Measurements from ENCODE around the gene EP400.
A peak's percentile ranks its signal among the peaks of the same experiment; 100 is the strongest.
"Not testable (repeated sequence)": the region's sequence is repeated elsewhere in the genome, so short reads cannot be mapped to it uniquely, and the experiment has no call there.

EP400 gene

DNA sequence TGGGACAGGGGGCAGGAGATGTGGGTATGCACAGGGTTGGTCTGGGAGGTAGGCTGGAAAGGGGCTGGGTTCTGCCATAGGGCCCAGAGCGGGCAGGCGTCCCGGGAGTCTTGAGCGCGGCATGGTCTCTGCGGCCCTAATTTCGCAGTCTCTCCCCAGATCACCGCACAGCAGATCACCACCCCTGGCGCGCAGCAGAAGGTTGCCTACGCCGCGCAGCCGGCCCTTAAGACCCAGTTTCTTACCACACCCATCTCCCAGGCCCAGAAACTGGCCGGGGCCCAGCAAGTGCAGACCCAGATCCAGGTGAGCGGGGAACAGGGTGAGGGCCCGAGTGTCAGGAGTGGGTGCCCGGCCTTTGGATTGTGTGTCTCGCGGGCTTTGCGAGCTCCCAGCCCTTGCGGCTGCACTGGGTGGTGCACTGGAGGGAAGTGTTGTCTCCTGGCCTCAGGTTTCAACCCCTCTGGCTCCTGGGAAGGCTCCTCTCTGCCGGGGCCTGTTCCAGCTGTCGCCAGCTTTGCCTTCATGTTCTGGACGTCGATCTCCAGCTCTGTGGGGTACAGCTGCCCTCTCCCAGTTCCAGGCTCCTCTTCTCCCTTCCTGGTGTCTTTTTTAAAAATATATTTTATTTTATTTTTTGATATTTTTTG lies 119.7 kb downstream of the EP400 start:
- DNase-seq (ENCODE audit: low read depth): no peak

- DNase-seq (ENCODE audit: low read depth): no peak
Observed at GRCh38 chr12:132070298-132070697, 120.6 kb downstream of the EP400 start.

- DNase-seq (ENCODE audit: low read depth): no peak
Observed at GRCh38 chr12:132071040-132071810, 121.5 kb downstream of the EP400 start.

GRCh38 chr12:132071830-132072384 lies 122.2 kb downstream of the EP400 start:
- DNase-seq (ENCODE audit: low read depth): no peak

DNA sequence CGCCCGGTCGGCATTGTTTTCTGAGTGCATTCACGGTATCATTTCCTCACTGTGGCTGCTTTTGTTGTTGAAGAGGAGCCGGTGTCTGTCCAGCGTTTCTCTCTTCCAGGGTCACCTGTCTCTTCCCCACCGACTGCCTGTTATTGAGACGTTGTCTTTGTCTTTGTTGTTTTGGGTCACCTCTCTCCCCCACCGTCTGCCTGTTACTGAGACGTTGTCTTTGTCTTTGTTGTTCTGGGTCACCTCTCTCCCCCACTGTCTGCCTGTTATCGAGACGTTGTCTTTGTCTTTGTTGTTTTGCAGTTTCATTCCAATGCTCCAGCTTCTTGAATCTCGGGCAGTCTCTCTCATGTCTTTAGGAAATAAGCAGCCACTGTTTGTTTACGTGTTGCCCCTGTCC lies 124.5 kb downstream of the EP400 start:
- DNase-seq (ENCODE audit: low read depth): no peak

DNA sequence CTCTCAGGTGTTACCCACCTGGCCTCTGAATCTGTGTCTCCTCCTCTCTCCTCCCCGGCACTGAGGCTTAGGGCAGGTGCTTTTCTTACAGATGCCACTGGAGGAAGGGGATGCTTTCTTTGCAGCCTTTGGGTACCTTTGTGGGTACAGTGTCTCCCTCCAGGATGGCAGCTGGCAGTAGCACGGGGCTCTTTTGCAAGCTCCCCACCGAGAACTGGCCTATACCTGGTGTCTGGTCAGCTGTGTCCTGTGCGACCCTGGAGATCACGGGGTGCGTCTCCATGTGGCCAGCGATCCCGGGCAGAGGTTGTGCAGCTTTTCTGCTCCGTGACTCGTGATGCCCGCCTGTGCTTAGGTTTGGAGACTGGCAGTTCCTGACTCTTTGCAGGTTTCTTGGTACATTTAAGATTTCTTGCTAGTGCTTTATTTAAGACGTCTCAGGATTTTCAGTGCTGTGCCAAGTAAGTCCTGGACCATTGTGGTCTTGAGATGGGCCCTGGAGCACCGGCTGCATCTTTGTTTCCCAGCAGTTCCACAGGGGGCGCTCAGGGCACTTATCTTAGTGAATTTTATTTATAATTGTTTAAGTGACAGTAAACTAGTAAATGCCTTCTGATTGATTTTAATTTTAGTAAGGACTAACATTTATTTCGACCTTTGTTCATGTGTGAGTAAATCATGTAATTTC lies 125.4 kb downstream of the EP400 start:
- no peak for DNase-seq (ENCODE audit: low read depth)

DNA sequence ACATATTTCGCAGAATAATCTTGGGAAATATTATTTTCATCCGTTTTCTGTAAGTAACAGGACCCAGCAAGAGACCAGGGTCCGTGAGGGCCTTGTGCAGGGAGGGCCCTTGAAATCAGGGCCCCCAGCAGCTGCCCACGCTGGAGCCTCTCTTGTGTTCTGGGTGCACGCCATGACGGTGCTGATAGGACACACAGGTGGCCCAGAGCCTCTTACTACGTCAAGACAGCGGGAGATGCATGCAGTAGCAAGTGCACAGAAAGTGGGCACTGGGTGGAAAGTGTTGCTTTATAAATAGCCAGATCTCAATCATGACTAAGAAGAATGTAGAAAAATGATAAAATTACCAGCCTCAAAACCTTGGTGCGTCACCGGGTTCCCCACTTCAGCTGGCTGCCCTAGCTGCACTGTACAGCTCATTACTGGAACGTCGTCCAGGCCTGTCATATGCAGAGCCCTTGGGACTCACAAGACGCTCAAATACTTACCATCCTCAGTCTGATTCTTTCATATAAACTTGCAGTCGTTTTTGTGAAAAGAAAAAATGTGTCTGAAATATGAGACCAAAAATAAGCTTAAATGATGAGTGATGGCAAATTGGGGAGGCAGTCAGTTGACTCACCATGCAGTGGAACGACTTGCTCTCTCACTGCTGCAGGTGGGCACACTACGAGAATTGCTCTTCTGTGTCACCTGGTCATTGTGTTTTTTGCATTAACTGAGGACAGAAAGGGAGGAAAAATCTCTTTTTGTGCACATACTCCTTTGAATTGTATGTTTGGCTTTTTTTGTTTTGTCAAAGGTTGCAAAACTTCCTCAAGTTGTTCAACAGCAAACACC lies 126.2 kb downstream of the EP400 start:
- DNase-seq (ENCODE audit: low read depth): no peak

DNA sequence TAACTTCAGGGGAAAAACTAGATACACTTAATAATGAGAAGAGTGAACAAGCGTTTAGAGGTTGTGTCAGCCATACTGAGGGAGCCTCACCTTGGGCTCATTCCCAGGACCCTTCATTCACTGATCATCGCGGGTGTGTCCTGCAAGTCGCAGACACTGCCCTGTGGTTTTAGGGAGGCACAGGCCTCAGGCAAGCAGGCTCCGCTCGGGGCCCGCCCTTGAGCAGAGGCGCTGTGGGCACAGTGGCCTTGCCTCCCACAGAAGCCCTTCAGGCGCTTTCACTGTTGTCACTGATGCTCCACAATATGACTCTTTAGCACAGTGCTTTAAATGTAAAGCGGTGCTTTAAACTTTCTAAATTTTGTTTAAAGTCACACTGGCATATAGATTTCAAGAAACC lies 127.0 kb downstream of the EP400 start:
- no peak for DNase-seq (ENCODE audit: low read depth)

- DNase-seq (ENCODE audit: low read depth): no peak
Observed at GRCh38 chr12:132077322-132078100, 127.8 kb downstream of the EP400 start.

DNA sequence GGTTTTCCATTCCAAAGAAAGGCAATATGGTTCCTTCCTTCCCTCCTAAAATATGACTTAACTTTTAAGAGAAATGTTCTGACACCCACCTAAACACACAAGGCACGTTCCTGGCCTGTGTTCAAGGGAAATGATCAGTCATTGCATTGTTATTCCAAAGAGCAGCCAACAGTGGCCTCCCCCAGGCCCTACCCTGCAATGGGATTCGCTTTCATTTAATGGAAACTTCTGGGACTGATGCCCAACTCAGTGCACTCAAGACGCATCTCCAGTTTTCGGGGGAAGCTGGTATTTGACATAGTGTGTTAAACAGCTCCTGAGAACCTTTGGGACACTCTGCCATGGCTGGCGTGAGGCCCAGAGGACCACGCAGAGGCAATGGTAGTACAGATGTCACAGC lies 128.4 kb downstream of the EP400 start:
- DNase-seq (ENCODE audit: low read depth): no peak

- no peak for DNase-seq (ENCODE audit: low read depth)
Observed at GRCh38 chr12:132079200-132079599, 129.5 kb downstream of the EP400 start.

DNA sequence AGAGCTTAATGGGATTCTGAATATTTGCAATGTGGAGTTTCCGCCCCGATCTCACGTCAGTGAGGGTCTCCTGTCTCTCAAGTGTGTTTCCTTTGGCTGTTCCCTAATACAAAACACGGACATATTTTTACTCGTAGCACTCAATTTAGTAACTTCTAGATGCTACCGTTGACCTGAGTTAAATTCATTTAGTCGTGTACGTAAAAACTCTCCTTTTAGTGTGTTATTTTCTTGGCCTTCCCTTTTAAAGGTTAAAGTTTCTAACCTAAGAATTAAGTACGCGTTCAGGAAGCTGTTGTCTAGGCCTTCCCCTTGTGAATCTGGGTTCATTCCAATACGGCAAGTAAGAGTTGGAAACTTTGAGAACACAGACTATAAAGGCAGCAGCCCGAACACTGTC lies 130.0 kb downstream of the EP400 start:
- DNase-seq (ENCODE audit: low read depth): no peak

GRCh38 chr12:132080515-132080914 lies 130.8 kb downstream of the EP400 start:
- DNase-seq (ENCODE audit: low read depth): not testable (repeated sequence)

DNA sequence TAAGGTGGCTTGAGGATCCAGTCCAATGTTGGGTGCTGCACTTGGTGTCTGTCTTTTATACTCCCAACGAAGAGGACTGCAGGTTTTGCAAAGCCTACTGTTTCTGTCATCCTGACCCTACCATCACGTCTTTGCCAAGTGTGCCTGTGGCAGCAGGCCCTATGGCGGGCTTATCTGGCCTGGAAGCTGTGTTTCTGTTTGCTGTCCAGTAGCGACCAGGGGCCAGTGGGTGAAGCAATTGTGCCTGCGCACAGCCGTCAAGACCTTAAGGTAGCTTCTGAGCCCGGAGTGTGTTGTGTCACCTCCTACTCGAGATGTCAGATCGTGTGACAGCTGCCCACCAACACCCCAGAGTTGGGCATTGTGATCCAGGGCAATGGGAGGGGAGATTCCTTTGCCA lies 131.7 kb downstream of the EP400 start:
- DNase-seq (ENCODE audit: low read depth): no peak

- DNase-seq (ENCODE audit: low read depth): no peak
Observed at GRCh38 chr12:132083614-132083940, 133.8 kb downstream of the EP400 start.

GRCh38 chr12:132083941-132084620 lies 134.3 kb downstream of the EP400 start:
- peak; percentile 74 for DNase-seq (ENCODE audit: low read depth)

DNA sequence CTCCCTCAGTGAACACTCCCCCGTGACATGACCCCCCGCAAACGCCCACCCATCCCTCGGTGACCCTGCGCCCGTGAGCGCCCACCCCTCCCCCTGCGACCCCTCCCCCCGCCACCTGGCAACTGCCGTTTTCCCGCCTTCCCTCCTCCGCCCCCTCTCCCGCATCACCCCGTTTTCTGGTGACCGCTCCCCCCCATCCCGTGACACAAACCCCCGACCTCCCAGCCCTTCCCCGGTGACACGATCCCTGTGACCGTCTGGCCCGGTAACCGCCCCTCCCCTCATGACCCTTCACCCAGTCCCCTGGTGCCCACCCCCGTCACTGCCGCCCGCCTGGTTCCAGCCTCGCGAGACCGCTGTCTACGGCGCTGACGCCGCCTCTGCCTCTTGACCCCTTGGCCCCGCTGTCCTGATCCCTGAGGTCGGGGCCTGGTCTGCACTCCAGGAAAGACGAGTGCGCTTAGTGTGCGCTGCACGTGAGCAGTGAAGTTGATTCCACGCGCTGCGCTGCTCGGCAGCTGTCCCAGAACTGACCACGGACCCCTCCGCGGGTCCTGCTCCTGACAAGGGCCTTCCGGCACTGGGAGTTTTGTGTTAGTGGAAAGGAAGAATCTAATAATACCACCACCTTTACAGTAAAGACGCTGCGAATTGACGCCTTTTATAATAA lies 135.0 kb downstream of the EP400 start:
- DNase-seq (ENCODE audit: low read depth): no peak

DNA sequence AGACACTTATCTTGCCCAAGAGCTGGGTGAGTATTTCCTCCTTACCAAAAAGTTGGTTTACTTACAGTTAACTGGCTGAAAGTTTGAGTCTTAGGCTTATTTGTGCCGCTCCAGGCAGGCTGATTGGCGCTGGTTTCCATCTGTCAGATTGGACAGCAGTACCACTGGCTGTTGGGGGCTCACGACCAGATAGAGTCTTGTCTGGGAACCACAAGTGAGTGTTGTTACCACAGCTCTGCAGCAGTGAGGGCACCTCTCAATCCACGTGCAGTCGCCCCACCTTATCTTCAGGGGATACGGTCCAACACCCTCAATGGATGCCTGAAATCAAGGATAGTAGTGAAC lies 135.5 kb downstream of the EP400 start:
- DNase-seq (ENCODE audit: low read depth): no peak

GRCh38 chr12:132089407-132089910 lies 139.7 kb downstream of the EP400 start:
- DNase-seq (ENCODE audit: low read depth): no peak

GRCh38 chr12:132094269-132094891 lies 144.6 kb downstream of the EP400 start:
- no peak for DNase-seq (ENCODE audit: low read depth)

All from stimulated activated CD8-positive, alpha-beta memory T cell treated with anti-CD3 and anti-CD28 coated beads, Interleukin-15, amount 100 ng/mL, for 1 hour (primary cell).